ENCODE data around the gene ESPL1.

DNA sequence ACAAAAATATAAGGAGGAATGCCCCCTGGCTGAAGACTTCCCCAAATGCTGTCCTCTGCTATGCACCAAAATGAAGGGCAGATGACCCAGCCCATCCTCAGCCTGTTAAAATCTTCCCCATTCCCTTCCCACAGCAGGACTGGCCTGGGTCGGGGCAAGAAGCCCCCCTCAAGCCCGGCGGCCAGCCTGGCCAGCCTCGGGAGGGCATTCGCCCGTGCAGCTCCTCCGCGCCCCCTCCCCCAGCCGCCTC, 36.5 kb upstream of the ESPL1 start:
- TF ChIP-seq, protein P1, sequence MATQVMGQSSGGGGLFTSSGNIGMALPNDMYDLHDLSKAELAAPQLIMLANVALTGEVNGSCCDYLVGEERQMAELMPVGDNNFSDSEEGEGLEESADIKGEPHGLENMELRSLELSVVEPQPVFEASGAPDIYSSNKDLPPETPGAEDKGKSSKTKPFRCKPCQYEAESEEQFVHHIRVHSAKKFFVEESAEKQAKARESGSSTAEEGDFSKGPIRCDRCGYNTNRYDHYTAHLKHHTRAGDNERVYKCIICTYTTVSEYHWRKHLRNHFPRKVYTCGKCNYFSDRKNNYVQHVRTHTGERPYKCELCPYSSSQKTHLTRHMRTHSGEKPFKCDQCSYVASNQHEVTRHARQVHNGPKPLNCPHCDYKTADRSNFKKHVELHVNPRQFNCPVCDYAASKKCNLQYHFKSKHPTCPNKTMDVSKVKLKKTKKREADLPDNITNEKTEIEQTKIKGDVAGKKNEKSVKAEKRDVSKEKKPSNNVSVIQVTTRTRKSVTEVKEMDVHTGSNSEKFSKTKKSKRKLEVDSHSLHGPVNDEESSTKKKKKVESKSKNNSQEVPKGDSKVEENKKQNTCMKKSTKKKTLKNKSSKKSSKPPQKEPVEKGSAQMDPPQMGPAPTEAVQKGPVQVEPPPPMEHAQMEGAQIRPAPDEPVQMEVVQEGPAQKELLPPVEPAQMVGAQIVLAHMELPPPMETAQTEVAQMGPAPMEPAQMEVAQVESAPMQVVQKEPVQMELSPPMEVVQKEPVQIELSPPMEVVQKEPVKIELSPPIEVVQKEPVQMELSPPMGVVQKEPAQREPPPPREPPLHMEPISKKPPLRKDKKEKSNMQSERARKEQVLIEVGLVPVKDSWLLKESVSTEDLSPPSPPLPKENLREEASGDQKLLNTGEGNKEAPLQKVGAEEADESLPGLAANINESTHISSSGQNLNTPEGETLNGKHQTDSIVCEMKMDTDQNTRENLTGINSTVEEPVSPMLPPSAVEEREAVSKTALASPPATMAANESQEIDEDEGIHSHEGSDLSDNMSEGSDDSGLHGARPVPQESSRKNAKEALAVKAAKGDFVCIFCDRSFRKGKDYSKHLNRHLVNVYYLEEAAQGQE (IDR thresholded peaks at IDR 0.05; ENCODE audit: insufficient read depth in 1 of 2, low read depth in 2 of 2, low read length in 2 of 2), result no peak
- TF ChIP-seq POLR2AphosphoS5 (IDR thresholded peaks at IDR 0.05; ENCODE audit: low read depth, low read length), result no peak
- TF ChIP-seq SIN3A (IDR thresholded peaks at IDR 0.05; ENCODE audit: borderline replicate concordance, insufficient read depth, low read length), result no peak
